Astrocyte of the cerebellum (primary cell): Measurements from ENCODE around the gene CDHR1.

Experiments used
- DNase-seq: peaks from one replicate; pipeline ENCODE4 v3.0.0-alpha.2; 2011; ENCODE audit warnings: low read depth
- H3K4me3 ChIP-seq: 2 replicates; pipeline ENCODE4 v1.5.1; 2011; ENCODE audit warnings: mild to moderate bottlenecking, low read depth, low read length, moderate library complexity
- CTCF ChIP-seq: IDR thresholded peaks from 2 replicates; pipeline ENCODE4 v1.5.1; 2012; ENCODE audit warnings: low read length, low read depth, moderate library complexity, mild to moderate bottlenecking; ENCODE audit errors: missing control alignments
- in situ Hi-C: cut with HindIII; loops from 2 replicates; pipeline ENCODE4 v1.10.0; 2017; ENCODE audit warnings: low sequenced_read_pairs

Gene CDHR1

GRCh38 chr10:84191106-84191505 lies 3.2 kb upstream of the CDHR1 start:
- TF ChIP-seq CTCF: no peak
- DNase-seq: no peak
- in situ Hi-C loops: no loop called here

GRCh38 chr10:84193327-84193726 lies 1.0 kb upstream of the CDHR1 start:
- DNase-seq: no peak
- TF ChIP-seq CTCF: no peak
- in situ Hi-C loops: no loop called here
- H3K4me3 ChIP-seq: no peak overlapping the region

More at GRCh38 chr10:84191106-84191505, 3.2 kb upstream of the CDHR1 start:
- no peak overlapping the region for H3K4me3 ChIP-seq

GRCh38 chr10:84193846-84194423 lies 402 bp upstream of the CDHR1 start:
- H3K4me3 ChIP-seq: peak overlapping the region; percentile 24
- in situ Hi-C loops: no loop called here
- TF ChIP-seq CTCF: no peak
- no peak for DNase-seq

GRCh38 chr10:84195044-84195830 lies 900 bp downstream of the CDHR1 start:
- no peak for DNase-seq
- TF ChIP-seq CTCF: no peak
- in situ Hi-C loops: no loop called here
- H3K4me3 ChIP-seq: no peak overlapping the region

- no peak for TF ChIP-seq CTCF
- DNase-seq: no peak
- in situ Hi-C loops: no loop called here
- H3K4me3 ChIP-seq: no peak overlapping the region
Measured at GRCh38 chr10:84196083-84196482, 1.7 kb downstream of the CDHR1 start.

- no peak for TF ChIP-seq CTCF
- in situ Hi-C loops: no loop called here
- DNase-seq: no peak
- no peak overlapping the region for H3K4me3 ChIP-seq
Measured at GRCh38 chr10:84196941-84197340, 2.6 kb downstream of the CDHR1 start.
